Measurements from ENCODE around the gene CACNA2D3.

DNA sequence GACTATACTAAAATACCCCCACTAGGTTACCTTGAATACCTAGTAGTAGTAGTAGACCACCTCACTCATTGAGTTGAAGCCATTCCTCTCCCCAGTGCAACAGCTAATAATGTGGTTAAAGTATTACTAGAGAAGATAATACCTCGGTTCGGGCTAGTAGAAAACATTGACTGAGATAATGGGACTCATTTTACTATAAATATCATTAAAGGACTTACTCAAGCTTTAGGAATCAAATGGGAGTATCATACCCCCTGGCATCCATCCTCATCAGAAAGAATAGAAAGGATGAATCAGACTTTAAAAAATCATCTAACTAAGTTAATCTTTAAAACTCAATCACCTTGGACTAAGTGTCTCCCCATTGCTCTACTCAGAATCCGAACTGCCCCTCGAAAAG is 49.0 kb upstream of the CACNA2D3 start:
- TF ChIP-seq EZH2 (IDR thresholded peaks at IDR 0.05; ENCODE audit: insufficient read depth, poor library complexity, severe bottlenecking) = no peak
- TF ChIP-seq EZH2phosphoT487 (IDR thresholded peaks at IDR 0.05; ENCODE audit: insufficient read depth, low read depth) = no peak
